Bronchial epithelial cell (primary cell): ENCODE data around the gene CSMD2. TPM values are rescaled to one million over a fixed set of nuclear protein-coding genes. Genes with fewer than 3 reads are reported as not detected.

Experiments used
- DNase-seq: peaks from one replicate; pipeline ENCODE4 v3.0.0-alpha.2; 2010; ENCODE audit warnings: low read depth
- FAIRE-seq: peaks from 2 replicates; lab custom pipeline; 2011; peaks lifted over from hg19 to GRCh38; lab: Jason Lieb, UNC
- H3K27me3 ChIP-seq: 2 replicates; pipeline ENCODE4 v1.5.1; 2011; ENCODE audit warnings: low read length; ENCODE audit not compliant: control insufficient read depth, insufficient read depth
- H3K36me3 ChIP-seq: 2 replicates; pipeline ENCODE4 v1.5.1; 2011; ENCODE audit warnings: low read length; ENCODE audit not compliant: control insufficient read depth, insufficient read depth
- H3K4me3 ChIP-seq: 2 replicates; pipeline ENCODE4 v1.5.1; 2011; ENCODE audit warnings: mild to moderate bottlenecking, low read depth, low read length, control low read depth
- total RNA-seq: library from RNA; depleted of rRNA; stranded (reverse); fragments of >200 nt; gene quantifications from 2 replicates; pipeline ENCODE4 v1.2.1, GENCODE V29; 2014
- TF ChIP-seq, protein P1 (sequence below): IDR thresholded peaks from 2 replicates; pipeline ENCODE4 v1.5.1; 2011; ENCODE audit warnings: mild to moderate bottlenecking, moderate library complexity, low read length, control low read depth, inconsistent platforms; ENCODE audit not compliant: insufficient read depth, severe bottlenecking

The CSMD2 gene
- total RNA-seq, 1 donor from 2014 or later = not detected

GRCh38 chr1:33623811-33624210 lies 541.2 kb downstream of the CSMD2 start:
- DNase-seq (no peak), FAIRE-seq (no peak)
- TF ChIP-seq, protein P1, sequence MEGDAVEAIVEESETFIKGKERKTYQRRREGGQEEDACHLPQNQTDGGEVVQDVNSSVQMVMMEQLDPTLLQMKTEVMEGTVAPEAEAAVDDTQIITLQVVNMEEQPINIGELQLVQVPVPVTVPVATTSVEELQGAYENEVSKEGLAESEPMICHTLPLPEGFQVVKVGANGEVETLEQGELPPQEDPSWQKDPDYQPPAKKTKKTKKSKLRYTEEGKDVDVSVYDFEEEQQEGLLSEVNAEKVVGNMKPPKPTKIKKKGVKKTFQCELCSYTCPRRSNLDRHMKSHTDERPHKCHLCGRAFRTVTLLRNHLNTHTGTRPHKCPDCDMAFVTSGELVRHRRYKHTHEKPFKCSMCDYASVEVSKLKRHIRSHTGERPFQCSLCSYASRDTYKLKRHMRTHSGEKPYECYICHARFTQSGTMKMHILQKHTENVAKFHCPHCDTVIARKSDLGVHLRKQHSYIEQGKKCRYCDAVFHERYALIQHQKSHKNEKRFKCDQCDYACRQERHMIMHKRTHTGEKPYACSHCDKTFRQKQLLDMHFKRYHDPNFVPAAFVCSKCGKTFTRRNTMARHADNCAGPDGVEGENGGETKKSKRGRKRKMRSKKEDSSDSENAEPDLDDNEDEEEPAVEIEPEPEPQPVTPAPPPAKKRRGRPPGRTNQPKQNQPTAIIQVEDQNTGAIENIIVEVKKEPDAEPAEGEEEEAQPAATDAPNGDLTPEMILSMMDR = no peak
- Histone ChIP-seq H3K36me3 (no peaks in the 10 kb centered on the region), H3K4me3 (no peak overlapping the region), H3K27me3 (no peaks in the 10 kb centered on the region)

DNA sequence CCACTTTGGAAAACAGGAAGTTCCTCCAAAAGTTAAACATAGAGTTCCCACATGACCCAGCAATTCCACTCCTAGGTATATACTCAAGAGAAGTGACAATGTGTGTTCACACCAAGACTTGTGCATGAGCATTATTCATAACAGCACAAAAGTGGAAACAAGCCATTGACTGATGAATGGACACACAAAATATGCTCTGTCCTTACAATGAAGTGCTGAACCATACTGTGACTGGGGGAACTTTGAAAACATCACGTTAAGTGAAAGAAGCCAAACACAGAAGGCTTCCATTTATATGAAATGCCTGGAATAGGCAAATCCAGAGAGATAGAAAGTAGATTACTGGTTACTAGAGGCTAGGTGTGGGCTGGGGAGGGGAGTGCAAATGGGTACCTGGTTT lies 542.3 kb downstream of the CSMD2 start:
- Histone ChIP-seq H3K4me3 (no peak overlapping the region), H3K27me3 (no peaks in the 10 kb centered on the region), H3K36me3 (no peaks in the 10 kb centered on the region)
- TF ChIP-seq, protein P1 = no peak
- DNase-seq = no peak
- no peak for FAIRE-seq

- no peak overlapping the region for H3K4me3 ChIP-seq
- H3K36me3 ChIP-seq = no peaks in the 10 kb centered on the region
- H3K27me3 ChIP-seq = no peaks in the 10 kb centered on the region
- TF ChIP-seq, protein P1 = no peak
- DNase-seq = no peak
- FAIRE-seq = no peak
Measured at GRCh38 chr1:33618636-33619035, 546.4 kb downstream of the CSMD2 start.

GRCh38 chr1:33617451-33617850 lies 547.6 kb downstream of the CSMD2 start:
- no peak overlapping the region for H3K4me3 ChIP-seq
- TF ChIP-seq, protein P1 = no peak
- DNase-seq (no peak), FAIRE-seq (no peak)
- no peaks in the 10 kb centered on the region for H3K36me3 ChIP-seq
- no peaks in the 10 kb centered on the region for H3K27me3 ChIP-seq

DNA sequence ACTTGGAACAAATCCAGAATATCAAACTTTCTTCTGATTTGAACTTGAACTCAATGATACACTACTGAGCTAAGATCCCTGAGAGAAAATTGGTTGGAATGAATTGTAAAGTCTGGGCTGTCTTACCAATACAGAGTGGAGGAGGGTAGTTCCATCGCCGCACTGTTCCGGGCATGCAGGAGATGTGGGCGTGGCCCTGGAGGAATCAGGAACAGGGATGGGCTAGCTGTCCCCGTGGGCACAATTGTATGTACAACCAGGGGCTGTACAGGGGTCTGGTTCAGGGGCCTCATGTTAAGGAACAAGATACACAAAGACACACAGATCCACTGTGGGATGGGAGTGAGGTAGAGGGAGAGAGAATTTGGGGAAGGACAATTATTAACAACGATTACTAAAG lies 548.2 kb downstream of the CSMD2 start:
- no peaks in the 10 kb centered on the region for H3K27me3 ChIP-seq
- no peaks in the 10 kb centered on the region for H3K36me3 ChIP-seq
- TF ChIP-seq, protein P1 = no peak
- H3K4me3 ChIP-seq = no peak overlapping the region
- DNase-seq (no peak), FAIRE-seq (no peak)

DNA sequence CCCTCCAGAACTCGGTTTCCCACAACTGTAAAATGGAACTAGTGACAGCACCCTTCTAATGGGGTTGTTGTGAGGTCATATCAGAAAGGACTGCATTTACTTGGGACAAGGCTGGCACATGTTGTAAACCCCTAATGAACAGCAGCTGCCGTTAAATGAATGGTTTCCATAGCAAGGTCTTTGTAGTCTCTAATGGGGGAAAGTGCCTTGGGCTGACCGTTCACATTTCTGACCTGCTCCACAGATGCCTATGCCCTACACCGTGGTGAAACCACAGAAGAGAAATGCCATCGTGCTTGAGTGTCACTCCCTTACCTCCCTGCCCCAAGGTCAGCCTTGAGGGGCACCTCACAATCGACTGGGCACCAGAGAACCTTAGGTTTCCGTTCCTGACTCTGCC lies 549.5 kb downstream of the CSMD2 start:
- FAIRE-seq (no peak), DNase-seq (no peak)
- H3K27me3 ChIP-seq = no peaks in the 10 kb centered on the region
- no peaks in the 10 kb centered on the region for H3K36me3 ChIP-seq
- TF ChIP-seq, protein P1 = no peak
- no peak overlapping the region for H3K4me3 ChIP-seq
